Thyroid gland (tissue), 4 donors: Measurements from ENCODE around the gene CREB5. TPM values are rescaled to one million over a fixed set of nuclear protein-coding genes. Genes with fewer than 3 reads are reported as not detected.

Experiments used
- DNase-seq, 2 donors: peaks; one replicate each; pipeline ENCODE4 v3.0.0-alpha.2; 2019
- H3K27ac ChIP-seq, 3 donors: fragments of 200-600 bp; sonication (generic); 1 replicate in 2 of 3; 2 replicates in 1 of 3; pipeline ENCODE4 v1.5.1; 2016 to 2019; ENCODE audit warnings: mild to moderate bottlenecking in 1 of 3, moderate library complexity in 1 of 3
- H3K27me3 ChIP-seq: fragments of 200-600 bp; sonication (generic); one replicate; pipeline ENCODE4 v1.5.1; 2019
- H3K36me3 ChIP-seq, 2 donors: fragments of 200-600 bp; sonication (generic); one replicate each; pipeline ENCODE4 v1.5.1; 2016 to 2019
- H3K4me1 ChIP-seq, 2 donors: fragments of 200-600 bp; sonication (generic); one replicate each; pipeline ENCODE4 v1.5.1; 2017 to 2019
- H3K4me3 ChIP-seq, 3 donors: fragments of 200-600 bp; sonication (generic); replicated peaks in 1 of 3; 1 replicate in 2 of 3; 2 replicates in 1 of 3; pipeline ENCODE4 v1.5.1; 2016; ENCODE audit warnings: mild to moderate bottlenecking in 1 of 3
- H3K9me3 ChIP-seq: fragments of 200-600 bp; sonication (generic); one replicate; pipeline ENCODE4 v1.5.1; 2017
- POLR2A ChIP-seq, 2 donors: fragments of 450-650 bp; IDR thresholded peaks; one replicate each; pipeline ENCODE4 v1.6.1; 2017; ENCODE audit warnings: antibody characterized with exemption in 2 of 2, mild to moderate bottlenecking in 2 of 2, moderate library complexity in 1 of 2
- WGBS, 2 donors: methylation state at CpG; one replicate each; pipeline ENCODE4 v1.1.5; 2017; 5-methylcytosine and 5-hydroxymethylcytosine counted together
- intact Hi-C: fragments of 100-400 bp; cut with DNase I; formaldehyde crosslinking; loops from one replicate; pipeline ENCODE4 v1.15.1; 2023
- total RNA-seq, 4 donors: library from RNA; depleted of rRNA; stranded (reverse); fragments of >200 nt; gene quantifications; one replicate each; pipeline ENCODE4 v1.2.3, GENCODE V29; 2016
- TF ChIP-seq, protein P1 (sequence below), 6 experiments: fragments of 200-600 bp in 3 of 6; fragments of 450-650 bp in 3 of 6; sonication (generic) in 3 of 6; IDR thresholded peaks; one replicate each; pipeline ENCODE4 v1.5.1; 2016 to 2019; ENCODE audit warnings: antibody characterized with exemption in 6 of 6, mild to moderate bottlenecking in 2 of 6, inconsistent platforms in 1 of 6, moderate library complexity in 1 of 6

Gene CREB5
- total RNA-seq, 4 donors from 2014 or later: 2.5 to 13.6 (median 6.5) TPM

DNA sequence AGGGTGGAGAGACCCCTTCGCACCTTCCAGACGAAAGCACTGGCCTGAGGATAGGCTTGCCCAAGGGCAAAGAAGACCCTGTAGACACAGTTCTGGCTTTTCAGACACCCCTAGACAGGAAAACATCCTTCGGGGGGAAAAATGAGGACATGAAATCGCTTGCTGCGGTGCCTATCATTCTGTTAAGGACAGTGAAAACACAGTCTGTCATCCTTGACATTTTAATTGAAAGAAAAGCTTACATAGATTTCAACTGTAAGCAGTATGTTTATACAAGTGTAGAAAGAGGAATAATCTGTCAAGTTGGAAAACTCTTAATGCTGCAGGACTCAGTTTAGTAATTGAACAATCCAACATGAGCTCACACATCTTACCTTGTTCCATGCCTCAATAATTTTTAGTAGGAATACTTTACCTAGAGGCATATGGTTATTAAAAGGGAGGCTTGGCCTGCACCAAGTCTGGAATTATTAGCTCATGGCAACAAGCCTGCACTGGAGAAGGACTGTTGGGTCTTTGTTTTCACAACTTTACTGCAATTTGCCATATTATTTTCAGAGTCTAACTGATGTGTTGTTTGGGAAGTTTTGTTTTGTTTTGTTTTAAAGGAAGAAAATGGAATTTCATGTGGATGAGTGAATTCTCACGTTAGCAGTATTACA, 302.3 kb downstream of the CREB5 start:
- intact Hi-C loops: no loop called here
- no peak overlapping the region for H3K27ac ChIP-seq
- no peak for TF ChIP-seq POLR2A (IDR thresholded peaks at IDR 0.05)
- TF ChIP-seq, protein P1, sequence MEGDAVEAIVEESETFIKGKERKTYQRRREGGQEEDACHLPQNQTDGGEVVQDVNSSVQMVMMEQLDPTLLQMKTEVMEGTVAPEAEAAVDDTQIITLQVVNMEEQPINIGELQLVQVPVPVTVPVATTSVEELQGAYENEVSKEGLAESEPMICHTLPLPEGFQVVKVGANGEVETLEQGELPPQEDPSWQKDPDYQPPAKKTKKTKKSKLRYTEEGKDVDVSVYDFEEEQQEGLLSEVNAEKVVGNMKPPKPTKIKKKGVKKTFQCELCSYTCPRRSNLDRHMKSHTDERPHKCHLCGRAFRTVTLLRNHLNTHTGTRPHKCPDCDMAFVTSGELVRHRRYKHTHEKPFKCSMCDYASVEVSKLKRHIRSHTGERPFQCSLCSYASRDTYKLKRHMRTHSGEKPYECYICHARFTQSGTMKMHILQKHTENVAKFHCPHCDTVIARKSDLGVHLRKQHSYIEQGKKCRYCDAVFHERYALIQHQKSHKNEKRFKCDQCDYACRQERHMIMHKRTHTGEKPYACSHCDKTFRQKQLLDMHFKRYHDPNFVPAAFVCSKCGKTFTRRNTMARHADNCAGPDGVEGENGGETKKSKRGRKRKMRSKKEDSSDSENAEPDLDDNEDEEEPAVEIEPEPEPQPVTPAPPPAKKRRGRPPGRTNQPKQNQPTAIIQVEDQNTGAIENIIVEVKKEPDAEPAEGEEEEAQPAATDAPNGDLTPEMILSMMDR (IDR thresholded peaks at IDR 0.05): no peak
- no peaks in the 10 kb centered on the region for H3K27me3 ChIP-seq
- 75 to 82% methylated on average over 6 of the region's 6 CpGs for WGBS, 2 donors
- H3K36me3 ChIP-seq: no peaks in the 10 kb centered on the region
- no peak overlapping the region for H3K4me3 ChIP-seq
- no peak for DNase-seq
- H3K9me3 ChIP-seq: no peaks in the 10 kb centered on the region
- no peaks in the 10 kb centered on the region for H3K4me1 ChIP-seq

DNA sequence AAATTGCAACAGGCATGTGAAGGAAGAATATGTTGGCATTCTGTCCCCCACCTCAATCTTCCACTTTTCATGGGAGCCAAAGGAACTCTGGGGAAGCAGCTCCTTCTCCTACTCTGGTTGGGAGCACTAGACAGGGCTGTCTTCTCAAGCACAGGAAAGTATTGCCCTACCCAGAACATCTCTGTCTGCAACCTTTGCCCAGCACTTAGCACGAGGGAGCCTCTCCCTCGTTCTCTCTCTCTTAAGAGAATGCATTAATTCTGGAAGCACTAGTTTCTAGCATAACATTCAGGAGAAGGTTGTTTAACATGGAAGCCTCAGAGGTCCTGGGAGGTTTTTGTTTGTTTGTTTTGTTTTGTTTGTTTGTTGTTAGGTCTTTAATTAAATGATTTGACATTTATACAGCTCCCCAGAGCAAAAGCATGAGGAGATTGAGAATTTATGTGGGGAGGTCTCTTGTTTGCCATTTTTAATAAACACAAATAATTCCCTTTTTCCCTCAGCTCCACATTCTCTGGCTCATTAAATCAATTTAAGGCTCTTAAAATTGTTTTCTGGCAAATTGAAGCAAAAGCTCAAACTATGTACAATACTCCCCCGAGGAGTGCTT, 305.2 kb downstream of the CREB5 start:
- Histone ChIP-seq H3K27ac (no peak overlapping the region), H3K4me3 (no peak overlapping the region), H3K27me3 (no peaks in the 10 kb centered on the region), H3K9me3 (no peaks in the 10 kb centered on the region), H3K4me1 (no peaks in the 10 kb centered on the region), H3K36me3 (no peaks in the 10 kb centered on the region)
- no peak for DNase-seq
- 79 to 87% methylated on average over 3 of the region's 3 CpGs for WGBS, 2 donors
- TF ChIP-seq, protein P1 (IDR thresholded peaks at IDR 0.05): no peak
- no peak for TF ChIP-seq POLR2A (IDR thresholded peaks at IDR 0.05)
- intact Hi-C loops: no loop called here

- Histone ChIP-seq H3K27ac (no peak overlapping the region), H3K36me3 (no peaks in the 10 kb centered on the region), H3K27me3 (no peaks in the 10 kb centered on the region), H3K9me3 (no peaks in the 10 kb centered on the region), H3K4me3 (no peak overlapping the region), H3K4me1 (no peaks in the 10 kb centered on the region)
- 77 to 82% methylated on average over 9 of the region's 9 CpGs for WGBS, 2 donors
- no peak for TF ChIP-seq POLR2A (IDR thresholded peaks at IDR 0.05)
- no peak for DNase-seq
- intact Hi-C loops: no loop called here
Measured at GRCh38 chr7:28718055-28718481, 305.8 kb downstream of the CREB5 start.

DNA sequence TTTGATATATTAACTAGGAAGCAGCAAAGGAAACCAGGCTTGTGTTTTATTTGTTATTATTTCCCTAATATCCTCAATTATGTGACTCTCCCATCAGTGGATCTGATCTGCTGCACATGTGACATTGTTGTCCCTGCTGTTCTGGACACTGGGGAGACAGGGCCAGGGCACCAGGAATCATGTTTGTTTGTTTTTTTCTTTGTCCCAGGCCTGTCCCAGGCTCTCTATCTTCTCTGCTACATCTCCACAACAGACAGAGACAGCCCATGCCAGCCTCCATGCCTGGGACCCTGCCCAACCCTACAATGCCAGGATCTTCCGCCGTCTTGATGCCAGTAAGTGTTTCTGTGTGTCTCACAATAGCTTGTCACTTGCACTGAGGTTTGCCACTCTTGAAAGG, 306.2 kb downstream of the CREB5 start:
- no peak overlapping the region for H3K27ac ChIP-seq
- DNase-seq: no peak
- TF ChIP-seq POLR2A (IDR thresholded peaks at IDR 0.05): no peak
- TF ChIP-seq, protein P1 (IDR thresholded peaks at IDR 0.05): no peak
- 89% methylated on average over 2 of the region's 2 CpGs for WGBS, 2 donors
- H3K4me3 ChIP-seq: no peak overlapping the region
- H3K4me1 ChIP-seq: no peaks in the 10 kb centered on the region
- intact Hi-C loops: no loop called here
- H3K9me3 ChIP-seq: no peaks in the 10 kb centered on the region
- H3K36me3 ChIP-seq: no peaks in the 10 kb centered on the region
- no peaks in the 10 kb centered on the region for H3K27me3 ChIP-seq

GRCh38 chr7:28722684-28723083, 310.4 kb downstream of the CREB5 start:
- Histone ChIP-seq H3K9me3 (no peaks in the 10 kb centered on the region), H3K36me3 (no peaks in the 10 kb centered on the region), H3K4me3 (no peak overlapping the region), H3K27ac (no peak overlapping the region), H3K4me1 (peaks cover 9 to 12% of the 10 kb centered on the region in 2 donors), H3K27me3 (no peaks in the 10 kb centered on the region)
- TF ChIP-seq, protein P1 (IDR thresholded peaks at IDR 0.05): no peak
- no peak for TF ChIP-seq POLR2A (IDR thresholded peaks at IDR 0.05)
- 65 to 66% methylated on average over 4 of the region's 4 CpGs for WGBS, 2 donors
- intact Hi-C loops: no loop called here
- DNase-seq: no peak
